ENCODE results near the gene MN1. TPM values are rescaled to one million over a fixed set of nuclear protein-coding genes. Genes with fewer than 3 reads are reported as not detected.

MN1 gene
- total RNA-seq, 1 experiment from 2014 or later = not detected

- Histone ChIP-seq H3K4me1 (ENCODE audit: low read length) (no peaks in the 10 kb centered on the region), H3K4me3 (ENCODE audit: low read length) (no peak overlapping the region), H3K9me3 (ENCODE audit: low read length) (no peaks in the 10 kb centered on the region), H3K27ac (ENCODE audit: low read length) (no peak overlapping the region), H3K9me2 (replicated peaks; ENCODE audit: insufficient read depth, low read length) (no peaks in the 10 kb centered on the region), H3K9ac (ENCODE audit: low read length) (no peak overlapping the region), H3K4me2 (ENCODE audit: low read depth, low read length, poor library complexity, severe bottlenecking) (no peak overlapping the region), H3K79me2 (ENCODE audit: low read length) (no peaks in the 10 kb centered on the region), H4K20me1 (ENCODE audit: insufficient read depth, low read depth, low read length) (no peaks in the 10 kb centered on the region), H2AFZ (ENCODE audit: low read length) (no peak overlapping the region), H3K36me3 (ENCODE audit: insufficient read depth, low read length) (no peaks in the 10 kb centered on the region), H3K27me3 (ENCODE audit: low read length) (no peaks in the 10 kb centered on the region)
- no peak for DNase-seq
Measured at GRCh38 chr22:27785831-27786230, 15.7 kb downstream of the MN1 start.

GRCh38 chr22:27784120-27784475, 17.5 kb downstream of the MN1 start:
- H3K79me2 ChIP-seq (ENCODE audit: low read length) = no peaks in the 10 kb centered on the region
- no peaks in the 10 kb centered on the region for H3K27me3 ChIP-seq (ENCODE audit: low read length)
- H3K9ac ChIP-seq (ENCODE audit: low read length) = no peak overlapping the region
- no peak overlapping the region for H2AFZ ChIP-seq (ENCODE audit: low read length)
- H3K4me3 ChIP-seq (ENCODE audit: low read length) = no peak overlapping the region
- no peaks in the 10 kb centered on the region for H3K4me1 ChIP-seq (ENCODE audit: low read length)
- H4K20me1 ChIP-seq (ENCODE audit: insufficient read depth, low read depth, low read length) = no peaks in the 10 kb centered on the region
- H3K36me3 ChIP-seq (ENCODE audit: insufficient read depth, low read length) = no peaks in the 10 kb centered on the region
- no peaks in the 10 kb centered on the region for H3K9me2 ChIP-seq (replicated peaks; ENCODE audit: insufficient read depth, low read length)
- no peak overlapping the region for H3K4me2 ChIP-seq (ENCODE audit: low read depth, low read length, poor library complexity, severe bottlenecking)
- no peak overlapping the region for H3K27ac ChIP-seq (ENCODE audit: low read length)
- DNase-seq = no peak
- H3K9me3 ChIP-seq (ENCODE audit: low read length) = no peaks in the 10 kb centered on the region

GRCh38 chr22:27783436-27784119, 18.0 kb downstream of the MN1 start:
- no peaks in the 10 kb centered on the region for H3K79me2 ChIP-seq (ENCODE audit: low read length)

GRCh38 chr22:27782088-27782487, 19.5 kb downstream of the MN1 start:
- no peak for DNase-seq
- Histone ChIP-seq H2AFZ (ENCODE audit: low read length) (no peak overlapping the region), H4K20me1 (ENCODE audit: insufficient read depth, low read depth, low read length) (no peaks in the 10 kb centered on the region), H3K9me3 (ENCODE audit: low read length) (no peaks in the 10 kb centered on the region), H3K4me3 (ENCODE audit: low read length) (no peak overlapping the region), H3K27me3 (ENCODE audit: low read length) (no peaks in the 10 kb centered on the region), H3K9ac (ENCODE audit: low read length) (no peak overlapping the region), H3K4me1 (ENCODE audit: low read length) (no peaks in the 10 kb centered on the region), H3K4me2 (ENCODE audit: low read depth, low read length, poor library complexity, severe bottlenecking) (no peak overlapping the region), H3K79me2 (ENCODE audit: low read length) (no peaks in the 10 kb centered on the region), H3K27ac (ENCODE audit: low read length) (no peak overlapping the region), H3K9me2 (replicated peaks; ENCODE audit: insufficient read depth, low read length) (no peaks in the 10 kb centered on the region), H3K36me3 (ENCODE audit: insufficient read depth, low read length) (no peaks in the 10 kb centered on the region)

More at GRCh38 chr22:27783436-27784119, 18.0 kb downstream of the MN1 start:
- H3K4me3 ChIP-seq (ENCODE audit: low read length) = no peak overlapping the region
- no peak overlapping the region for H3K27ac ChIP-seq (ENCODE audit: low read length)
- H3K36me3 ChIP-seq (ENCODE audit: insufficient read depth, low read length) = no peaks in the 10 kb centered on the region
- no peaks in the 10 kb centered on the region for H3K9me3 ChIP-seq (ENCODE audit: low read length)
- no peaks in the 10 kb centered on the region for H3K27me3 ChIP-seq (ENCODE audit: low read length)
- H3K9me2 ChIP-seq (replicated peaks; ENCODE audit: insufficient read depth, low read length) = no peaks in the 10 kb centered on the region
- no peak overlapping the region for H3K9ac ChIP-seq (ENCODE audit: low read length)
- no peak for DNase-seq
- H2AFZ ChIP-seq (ENCODE audit: low read length) = no peak overlapping the region
- H3K4me1 ChIP-seq (ENCODE audit: low read length) = no peaks in the 10 kb centered on the region
- no peak overlapping the region for H3K4me2 ChIP-seq (ENCODE audit: low read depth, low read length, poor library complexity, severe bottlenecking)
- H4K20me1 ChIP-seq (ENCODE audit: insufficient read depth, low read depth, low read length) = no peaks in the 10 kb centered on the region

- no peak overlapping the region for H3K4me2 ChIP-seq (ENCODE audit: low read depth, low read length, poor library complexity, severe bottlenecking)
- H3K9me3 ChIP-seq (ENCODE audit: low read length) = no peaks in the 10 kb centered on the region
- H3K27ac ChIP-seq (ENCODE audit: low read length) = no peak overlapping the region
- H2AFZ ChIP-seq (ENCODE audit: low read length) = no peak overlapping the region
- H3K79me2 ChIP-seq (ENCODE audit: low read length) = no peaks in the 10 kb centered on the region
- H3K9ac ChIP-seq (ENCODE audit: low read length) = no peak overlapping the region
- no peak overlapping the region for H3K4me3 ChIP-seq (ENCODE audit: low read length)
- H4K20me1 ChIP-seq (ENCODE audit: insufficient read depth, low read depth, low read length) = no peaks in the 10 kb centered on the region
- H3K27me3 ChIP-seq (ENCODE audit: low read length) = no peaks in the 10 kb centered on the region
- H3K4me1 ChIP-seq (ENCODE audit: low read length) = no peaks in the 10 kb centered on the region
- DNase-seq = no peak
- no peaks in the 10 kb centered on the region for H3K36me3 ChIP-seq (ENCODE audit: insufficient read depth, low read length)
- H3K9me2 ChIP-seq (replicated peaks; ENCODE audit: insufficient read depth, low read length) = no peaks in the 10 kb centered on the region
Measured at GRCh38 chr22:27780161-27780575, 21.4 kb downstream of the MN1 start.

GRCh38 chr22:27779643-27780042, 21.9 kb downstream of the MN1 start:
- H3K9me2 ChIP-seq (replicated peaks; ENCODE audit: insufficient read depth, low read length) = no peaks in the 10 kb centered on the region
- no peaks in the 10 kb centered on the region for H4K20me1 ChIP-seq (ENCODE audit: insufficient read depth, low read depth, low read length)
- H3K36me3 ChIP-seq (ENCODE audit: insufficient read depth, low read length) = no peaks in the 10 kb centered on the region
- no peak for DNase-seq
- H3K4me3 ChIP-seq (ENCODE audit: low read length) = no peak overlapping the region
- no peaks in the 10 kb centered on the region for H3K4me1 ChIP-seq (ENCODE audit: low read length)
- H3K9me3 ChIP-seq (ENCODE audit: low read length) = no peaks in the 10 kb centered on the region
- H3K9ac ChIP-seq (ENCODE audit: low read length) = no peak overlapping the region
- H2AFZ ChIP-seq (ENCODE audit: low read length) = no peak overlapping the region
- no peaks in the 10 kb centered on the region for H3K79me2 ChIP-seq (ENCODE audit: low read length)
- H3K4me2 ChIP-seq (ENCODE audit: low read depth, low read length, poor library complexity, severe bottlenecking) = no peak overlapping the region
- H3K27me3 ChIP-seq (ENCODE audit: low read length) = no peaks in the 10 kb centered on the region
- no peak overlapping the region for H3K27ac ChIP-seq (ENCODE audit: low read length)

GRCh38 chr22:27778294-27779090, 23.1 kb downstream of the MN1 start:
- no peaks in the 10 kb centered on the region for H3K9me2 ChIP-seq (replicated peaks; ENCODE audit: insufficient read depth, low read length)
- H3K27ac ChIP-seq (ENCODE audit: low read length) = no peak overlapping the region
- no peak overlapping the region for H2AFZ ChIP-seq (ENCODE audit: low read length)
- no peaks in the 10 kb centered on the region for H3K9me3 ChIP-seq (ENCODE audit: low read length)
- no peaks in the 10 kb centered on the region for H3K36me3 ChIP-seq (ENCODE audit: insufficient read depth, low read length)
- no peaks in the 10 kb centered on the region for H3K4me1 ChIP-seq (ENCODE audit: low read length)
- no peak overlapping the region for H3K4me3 ChIP-seq (ENCODE audit: low read length)
- no peaks in the 10 kb centered on the region for H3K27me3 ChIP-seq (ENCODE audit: low read length)
- no peak overlapping the region for H3K9ac ChIP-seq (ENCODE audit: low read length)
- H3K79me2 ChIP-seq (ENCODE audit: low read length) = no peaks in the 10 kb centered on the region
- DNase-seq = no peak
- no peaks in the 10 kb centered on the region for H4K20me1 ChIP-seq (ENCODE audit: insufficient read depth, low read depth, low read length)
- H3K4me2 ChIP-seq (ENCODE audit: low read depth, low read length, poor library complexity, severe bottlenecking) = no peak overlapping the region

GRCh38 chr22:27777128-27777527, 24.4 kb downstream of the MN1 start:
- Histone ChIP-seq H3K4me3 (ENCODE audit: low read length) (no peak overlapping the region), H3K79me2 (ENCODE audit: low read length) (no peaks in the 10 kb centered on the region), H3K9ac (ENCODE audit: low read length) (no peak overlapping the region), H3K4me2 (ENCODE audit: low read depth, low read length, poor library complexity, severe bottlenecking) (no peak overlapping the region), H3K9me2 (replicated peaks; ENCODE audit: insufficient read depth, low read length) (no peaks in the 10 kb centered on the region), H3K27ac (ENCODE audit: low read length) (no peak overlapping the region), H4K20me1 (ENCODE audit: insufficient read depth, low read depth, low read length) (no peaks in the 10 kb centered on the region), H3K4me1 (ENCODE audit: low read length) (no peaks in the 10 kb centered on the region), H3K9me3 (ENCODE audit: low read length) (no peaks in the 10 kb centered on the region), H3K27me3 (ENCODE audit: low read length) (no peaks in the 10 kb centered on the region), H2AFZ (ENCODE audit: low read length) (no peak overlapping the region), H3K36me3 (ENCODE audit: insufficient read depth, low read length) (no peaks in the 10 kb centered on the region)
- DNase-seq = no peak
